ENCODE measurements around the gene ZRANB1.

DNA sequence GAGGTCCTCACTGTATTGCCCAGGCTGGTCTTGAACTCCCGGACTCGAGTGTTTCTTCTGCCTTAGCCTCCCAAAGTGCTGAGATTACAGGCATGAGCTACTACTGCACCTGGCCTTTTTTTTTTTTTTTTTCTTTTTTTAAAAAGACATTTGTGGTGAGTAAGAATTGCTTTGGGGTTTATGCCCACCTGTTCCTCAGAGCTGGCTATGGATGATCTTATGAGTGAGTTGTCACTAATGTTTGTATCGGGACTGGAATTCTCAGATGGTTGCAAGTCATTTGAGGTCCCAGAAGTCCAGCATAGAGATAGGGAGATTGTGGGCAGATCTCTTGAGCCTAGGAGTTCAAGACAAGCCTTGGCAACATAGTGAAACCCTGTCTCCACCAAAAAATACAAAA lies 35.2 kb downstream of the ZRANB1 start:
- TF ChIP-seq, protein P1, sequence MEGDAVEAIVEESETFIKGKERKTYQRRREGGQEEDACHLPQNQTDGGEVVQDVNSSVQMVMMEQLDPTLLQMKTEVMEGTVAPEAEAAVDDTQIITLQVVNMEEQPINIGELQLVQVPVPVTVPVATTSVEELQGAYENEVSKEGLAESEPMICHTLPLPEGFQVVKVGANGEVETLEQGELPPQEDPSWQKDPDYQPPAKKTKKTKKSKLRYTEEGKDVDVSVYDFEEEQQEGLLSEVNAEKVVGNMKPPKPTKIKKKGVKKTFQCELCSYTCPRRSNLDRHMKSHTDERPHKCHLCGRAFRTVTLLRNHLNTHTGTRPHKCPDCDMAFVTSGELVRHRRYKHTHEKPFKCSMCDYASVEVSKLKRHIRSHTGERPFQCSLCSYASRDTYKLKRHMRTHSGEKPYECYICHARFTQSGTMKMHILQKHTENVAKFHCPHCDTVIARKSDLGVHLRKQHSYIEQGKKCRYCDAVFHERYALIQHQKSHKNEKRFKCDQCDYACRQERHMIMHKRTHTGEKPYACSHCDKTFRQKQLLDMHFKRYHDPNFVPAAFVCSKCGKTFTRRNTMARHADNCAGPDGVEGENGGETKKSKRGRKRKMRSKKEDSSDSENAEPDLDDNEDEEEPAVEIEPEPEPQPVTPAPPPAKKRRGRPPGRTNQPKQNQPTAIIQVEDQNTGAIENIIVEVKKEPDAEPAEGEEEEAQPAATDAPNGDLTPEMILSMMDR (conservative IDR thresholded peaks at IDR 0.05) = no peak
- no peak for TF ChIP-seq ZFX (IDR thresholded peaks at IDR 0.05)

Data from C4-2B (cell line).